Measurements from ENCODE around the gene SLC8A1.
A peak's percentile ranks its signal among the peaks of the same experiment; 100 is the strongest.

Gene SLC8A1

GRCh38 chr2:40310303-40310702 lies 141.6 kb downstream of the SLC8A1 start:
- DNase-seq (ENCODE audit: low spot score): no peak

- DNase-seq (ENCODE audit: low spot score): no peak
These were observed 147.6 kb downstream of the SLC8A1 start for GRCh38 chr2:40304340-40304739.

DNA sequence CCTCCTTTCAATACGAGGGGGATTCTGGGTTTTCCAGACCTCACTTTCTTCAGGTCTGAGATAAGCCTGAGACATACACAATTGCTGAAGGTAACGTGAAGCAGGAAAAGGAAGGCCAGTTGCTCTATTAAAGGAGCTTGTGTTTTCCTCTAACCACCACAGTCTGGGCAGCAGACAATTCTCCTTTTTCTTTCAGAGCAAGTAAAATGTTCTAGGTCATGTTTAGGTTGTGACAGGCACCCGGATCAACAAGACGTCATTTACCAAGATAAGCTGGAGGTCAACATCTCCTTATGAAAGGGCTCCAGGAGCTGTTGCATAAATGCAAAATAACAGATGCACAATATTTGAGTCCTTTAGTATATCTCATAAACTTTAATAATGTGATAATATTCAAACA lies 148.1 kb downstream of the SLC8A1 start:
- DNase-seq (ENCODE audit: low spot score): no peak

DNA sequence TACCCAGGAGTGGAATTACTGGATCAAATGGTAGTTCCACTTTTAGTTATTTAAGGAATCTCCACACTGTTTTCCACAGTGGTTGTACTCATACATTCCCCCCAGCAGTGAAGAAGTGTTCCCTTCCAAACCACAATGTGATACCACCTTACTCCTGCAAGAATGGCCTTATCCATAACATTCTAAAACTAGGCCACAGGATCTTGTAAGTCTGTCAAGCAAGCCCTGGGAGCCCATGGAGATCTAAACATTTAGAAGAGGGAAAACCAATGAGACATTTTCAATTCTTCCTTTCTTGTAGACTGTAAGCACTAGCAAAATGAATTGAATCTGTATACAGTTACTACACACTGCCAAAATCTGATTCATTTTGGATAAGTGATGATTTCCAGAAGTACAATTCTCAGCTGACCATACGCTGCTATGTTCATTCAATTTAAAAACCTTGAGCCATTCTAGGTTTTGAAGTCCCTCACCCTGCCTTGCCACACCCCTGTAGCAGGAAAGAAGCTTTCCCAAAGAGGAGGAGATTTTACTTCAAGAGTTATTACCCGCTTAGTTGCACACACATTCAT lies 149.1 kb downstream of the SLC8A1 start:
- no peak for DNase-seq (ENCODE audit: low spot score)

- no peak for DNase-seq (ENCODE audit: low spot score)
These were observed 151.5 kb downstream of the SLC8A1 start for GRCh38 chr2:40300391-40300790.

GRCh38 chr2:40299781-40300180 lies 152.1 kb downstream of the SLC8A1 start:
- no peak for DNase-seq (ENCODE audit: low spot score)

DNA sequence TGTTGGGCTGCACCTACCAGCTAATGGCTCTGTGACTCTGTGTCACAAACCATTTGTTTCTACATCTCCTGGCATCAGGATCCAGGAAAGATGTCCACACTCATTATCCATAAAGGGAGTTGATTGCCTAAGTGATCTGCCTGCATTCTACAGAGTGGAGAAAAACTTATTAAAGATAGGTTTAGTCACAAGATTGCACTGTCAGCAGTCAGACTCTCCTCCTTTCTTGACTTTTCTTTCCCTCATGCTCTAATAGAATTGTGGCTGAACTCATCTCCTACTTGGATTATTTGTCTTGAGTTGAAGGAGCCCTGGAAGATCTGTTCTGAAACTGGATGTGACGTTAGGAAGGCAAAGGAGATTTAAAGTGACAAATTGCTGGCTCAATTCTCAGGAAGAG lies 152.7 kb downstream of the SLC8A1 start:
- DNase-seq (ENCODE audit: low spot score): no peak

GRCh38 chr2:40298026-40298425 lies 153.9 kb downstream of the SLC8A1 start:
- DNase-seq (ENCODE audit: low spot score): no peak

GRCh38 chr2:40292291-40292690 lies 159.6 kb downstream of the SLC8A1 start:
- no peak for DNase-seq (ENCODE audit: low spot score)

GRCh38 chr2:40289771-40290404 lies 162.0 kb downstream of the SLC8A1 start:
- no peak for DNase-seq (ENCODE audit: low spot score)

DNA sequence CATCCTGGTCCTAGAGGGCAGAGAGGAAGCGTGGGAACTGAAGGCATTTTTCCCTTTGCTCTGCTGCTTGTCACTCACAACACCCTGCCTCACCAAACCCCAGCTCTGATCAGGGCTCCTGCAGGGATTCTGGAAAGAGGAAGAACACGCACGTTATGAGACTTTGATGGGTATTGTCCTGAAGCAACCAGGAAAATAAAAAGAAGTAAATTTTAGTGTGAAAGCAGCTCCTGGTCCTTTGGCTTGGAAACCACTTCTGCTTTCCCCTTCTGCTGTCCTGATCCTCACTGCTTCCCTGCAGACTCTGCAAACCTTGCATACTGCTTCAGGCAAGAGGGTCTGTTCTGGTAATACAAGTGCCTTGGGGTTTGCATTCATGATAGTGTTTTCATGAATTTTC lies 164.1 kb downstream of the SLC8A1 start:
- DNase-seq (ENCODE audit: low spot score): no peak

DNA sequence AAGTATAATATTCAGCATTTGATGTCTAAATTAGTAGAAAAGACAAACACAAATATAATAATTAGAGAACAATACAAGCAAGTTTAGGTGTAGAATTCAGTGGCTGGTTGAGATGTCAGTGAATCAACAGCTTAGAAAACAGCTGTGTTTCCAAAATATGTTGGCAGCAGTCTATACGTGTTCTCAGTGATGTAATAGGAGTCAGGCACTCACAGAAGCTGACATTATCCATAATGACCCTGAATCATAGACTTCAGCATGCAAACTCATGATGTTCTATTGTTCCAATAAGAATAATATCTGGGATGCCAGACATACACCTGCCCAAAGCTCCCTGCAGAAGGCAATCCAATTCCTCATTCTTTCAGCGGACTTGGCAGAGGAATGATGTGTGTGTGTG lies 164.7 kb downstream of the SLC8A1 start:
- DNase-seq (ENCODE audit: low spot score): no peak

- no peak for DNase-seq (ENCODE audit: low spot score)
These were observed 165.2 kb downstream of the SLC8A1 start for GRCh38 chr2:40286721-40287120.

GRCh38 chr2:40285391-40285790 lies 166.5 kb downstream of the SLC8A1 start:
- no peak for DNase-seq (ENCODE audit: low spot score)

GRCh38 chr2:40284797-40285196 lies 167.1 kb downstream of the SLC8A1 start:
- no peak for DNase-seq (ENCODE audit: low spot score)

DNA sequence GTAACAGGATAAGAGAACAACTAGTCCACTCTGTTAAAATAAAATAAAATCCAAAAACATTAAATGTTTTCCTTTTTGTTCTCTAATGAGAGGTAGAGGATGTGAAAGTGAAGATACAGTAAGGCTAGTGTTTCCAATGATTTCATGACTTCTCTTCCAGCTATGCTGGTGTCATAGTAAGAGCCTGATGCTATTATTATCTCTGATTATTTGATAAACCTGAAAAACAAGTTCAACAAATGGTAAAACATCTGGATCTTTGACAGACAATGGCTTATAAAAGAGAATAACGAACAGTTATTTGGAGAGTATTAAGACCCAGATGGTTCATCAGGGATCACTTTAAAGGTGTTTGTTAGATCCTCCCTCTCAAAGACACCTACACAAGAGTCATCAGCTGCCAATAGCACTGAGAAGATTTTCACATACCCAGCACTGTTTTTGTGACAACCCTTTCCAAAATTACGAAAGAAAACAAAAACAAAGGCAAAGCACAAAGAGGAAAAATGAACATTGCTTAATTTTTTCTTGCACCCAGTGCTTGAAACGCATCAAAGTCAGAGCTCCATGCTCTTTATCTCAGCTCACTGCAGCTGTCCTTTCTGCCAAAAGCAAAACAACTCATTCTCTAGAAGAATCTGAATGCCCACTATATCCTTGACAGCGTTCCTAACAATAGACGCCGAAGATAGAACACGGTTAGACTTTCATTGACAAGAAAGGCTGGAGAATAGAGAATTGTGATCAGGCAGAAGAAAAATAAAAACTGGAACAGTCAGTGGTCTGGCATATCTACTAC lies 168.6 kb downstream of the SLC8A1 start:
- peak; percentile 21 for DNase-seq (ENCODE audit: low spot score)

DNA sequence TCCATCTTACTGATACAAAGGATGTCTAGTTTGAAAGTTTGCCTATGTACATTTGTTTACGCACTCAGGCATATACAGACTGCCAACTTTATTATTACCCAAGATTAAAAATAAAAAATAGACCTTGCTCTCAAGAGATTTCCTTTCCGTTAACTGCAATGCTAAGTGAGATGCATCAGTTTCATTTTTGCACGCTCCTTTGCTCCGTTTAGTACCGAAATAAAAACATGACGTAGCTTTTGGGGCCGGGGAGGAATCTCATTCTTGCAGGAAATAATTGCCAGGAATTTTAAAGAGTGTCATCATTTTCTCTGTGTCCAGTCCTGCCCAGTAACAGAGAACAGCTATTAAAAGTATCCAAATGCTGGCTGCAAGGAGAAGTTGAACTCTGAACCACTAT lies 169.5 kb downstream of the SLC8A1 start:
- DNase-seq (ENCODE audit: low spot score): peak; percentile 49

- DNase-seq (ENCODE audit: low spot score): peak; percentile 65
These were observed 170.6 kb downstream of the SLC8A1 start for GRCh38 chr2:40281021-40281940.

- no peak for DNase-seq (ENCODE audit: low spot score)
These were observed 172.4 kb downstream of the SLC8A1 start for GRCh38 chr2:40279482-40279881.

DNA sequence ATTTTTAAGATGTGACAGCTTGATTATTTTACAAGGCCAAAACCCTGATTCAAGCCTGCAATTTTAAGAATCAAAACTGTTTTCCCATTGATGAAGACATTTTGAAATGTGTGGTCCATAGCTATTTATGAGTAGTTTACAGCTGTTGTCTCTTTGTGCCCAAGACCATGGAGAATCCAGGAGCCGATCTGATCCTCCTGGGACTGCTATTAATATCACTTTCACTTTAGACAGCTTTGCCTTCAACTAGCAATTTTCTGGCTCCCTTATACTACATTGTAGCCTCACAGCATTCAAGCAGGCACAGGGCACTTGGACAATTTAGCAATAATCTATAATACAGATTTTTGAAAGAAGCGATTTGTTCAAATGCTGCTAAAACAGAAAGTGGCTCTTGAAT lies 172.9 kb downstream of the SLC8A1 start:
- no peak for DNase-seq (ENCODE audit: low spot score)

- DNase-seq (ENCODE audit: low spot score): no peak
These were observed 175.8 kb downstream of the SLC8A1 start for GRCh38 chr2:40276076-40276475.

DNA sequence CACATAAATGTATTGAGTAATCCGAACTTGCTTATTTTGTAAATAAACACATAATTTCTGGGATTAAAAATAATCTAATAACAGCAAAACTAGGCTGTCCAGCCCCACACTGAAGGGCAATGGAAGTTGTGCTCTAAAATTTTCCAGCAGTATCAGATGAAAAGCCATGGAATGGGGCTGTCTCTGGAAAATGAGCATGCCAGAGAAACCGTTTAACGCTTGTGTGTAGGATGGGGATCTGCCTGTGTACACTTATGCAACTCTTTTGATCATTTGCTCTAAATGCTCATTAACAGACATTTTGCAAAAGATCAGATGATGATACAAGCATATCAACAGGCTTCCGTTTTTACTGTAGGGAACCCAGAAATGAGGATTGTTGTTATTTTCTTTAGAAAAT lies 177.6 kb downstream of the SLC8A1 start:
- DNase-seq (ENCODE audit: low spot score): no peak
